ENCODE measurements around the gene EGLN1.

The EGLN1 gene

DNA sequence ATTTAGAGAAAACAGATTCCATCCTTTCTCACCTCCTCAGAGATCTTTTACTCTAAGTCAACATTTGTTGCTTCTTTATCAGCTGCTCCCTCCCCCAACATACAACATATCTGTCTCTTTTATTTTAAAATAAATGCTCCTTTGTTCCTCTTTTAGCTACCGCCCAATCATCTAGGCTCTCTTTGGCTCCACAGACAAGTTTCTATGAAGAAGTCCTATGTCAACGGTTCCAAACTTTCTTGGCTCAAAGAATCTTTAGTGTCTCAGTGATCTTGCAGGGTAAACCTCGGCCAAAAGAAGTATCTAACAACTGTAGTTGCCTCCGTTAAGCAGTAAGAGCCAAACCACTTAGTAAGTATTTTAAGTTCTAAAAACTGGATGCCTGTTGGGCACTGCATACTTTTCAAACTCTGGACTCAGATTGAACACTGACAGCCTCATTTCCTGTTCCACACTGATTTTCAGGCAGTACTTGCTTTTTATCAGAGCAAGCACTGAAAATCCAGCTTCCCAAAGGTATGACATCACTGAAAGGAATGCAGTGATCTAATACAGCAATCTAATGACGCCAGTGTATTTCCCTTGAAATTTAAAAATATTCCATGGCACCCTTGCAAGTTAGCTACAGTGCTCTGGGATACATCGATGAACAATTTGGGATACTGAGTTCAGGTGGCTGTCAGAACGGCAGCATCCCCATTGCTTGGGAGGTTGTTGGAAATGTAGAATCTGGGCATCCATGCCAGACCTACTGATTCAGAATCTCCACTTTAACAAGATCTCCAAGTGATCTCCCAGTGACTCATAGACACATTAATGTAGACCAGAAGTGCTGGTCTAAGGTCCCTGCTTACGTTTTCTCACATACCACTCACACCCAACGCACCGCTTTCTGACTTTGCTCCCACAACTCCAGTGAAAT, 26.8 kb downstream of the EGLN1 start (continued):
- TF ChIP-seq, protein P1, sequence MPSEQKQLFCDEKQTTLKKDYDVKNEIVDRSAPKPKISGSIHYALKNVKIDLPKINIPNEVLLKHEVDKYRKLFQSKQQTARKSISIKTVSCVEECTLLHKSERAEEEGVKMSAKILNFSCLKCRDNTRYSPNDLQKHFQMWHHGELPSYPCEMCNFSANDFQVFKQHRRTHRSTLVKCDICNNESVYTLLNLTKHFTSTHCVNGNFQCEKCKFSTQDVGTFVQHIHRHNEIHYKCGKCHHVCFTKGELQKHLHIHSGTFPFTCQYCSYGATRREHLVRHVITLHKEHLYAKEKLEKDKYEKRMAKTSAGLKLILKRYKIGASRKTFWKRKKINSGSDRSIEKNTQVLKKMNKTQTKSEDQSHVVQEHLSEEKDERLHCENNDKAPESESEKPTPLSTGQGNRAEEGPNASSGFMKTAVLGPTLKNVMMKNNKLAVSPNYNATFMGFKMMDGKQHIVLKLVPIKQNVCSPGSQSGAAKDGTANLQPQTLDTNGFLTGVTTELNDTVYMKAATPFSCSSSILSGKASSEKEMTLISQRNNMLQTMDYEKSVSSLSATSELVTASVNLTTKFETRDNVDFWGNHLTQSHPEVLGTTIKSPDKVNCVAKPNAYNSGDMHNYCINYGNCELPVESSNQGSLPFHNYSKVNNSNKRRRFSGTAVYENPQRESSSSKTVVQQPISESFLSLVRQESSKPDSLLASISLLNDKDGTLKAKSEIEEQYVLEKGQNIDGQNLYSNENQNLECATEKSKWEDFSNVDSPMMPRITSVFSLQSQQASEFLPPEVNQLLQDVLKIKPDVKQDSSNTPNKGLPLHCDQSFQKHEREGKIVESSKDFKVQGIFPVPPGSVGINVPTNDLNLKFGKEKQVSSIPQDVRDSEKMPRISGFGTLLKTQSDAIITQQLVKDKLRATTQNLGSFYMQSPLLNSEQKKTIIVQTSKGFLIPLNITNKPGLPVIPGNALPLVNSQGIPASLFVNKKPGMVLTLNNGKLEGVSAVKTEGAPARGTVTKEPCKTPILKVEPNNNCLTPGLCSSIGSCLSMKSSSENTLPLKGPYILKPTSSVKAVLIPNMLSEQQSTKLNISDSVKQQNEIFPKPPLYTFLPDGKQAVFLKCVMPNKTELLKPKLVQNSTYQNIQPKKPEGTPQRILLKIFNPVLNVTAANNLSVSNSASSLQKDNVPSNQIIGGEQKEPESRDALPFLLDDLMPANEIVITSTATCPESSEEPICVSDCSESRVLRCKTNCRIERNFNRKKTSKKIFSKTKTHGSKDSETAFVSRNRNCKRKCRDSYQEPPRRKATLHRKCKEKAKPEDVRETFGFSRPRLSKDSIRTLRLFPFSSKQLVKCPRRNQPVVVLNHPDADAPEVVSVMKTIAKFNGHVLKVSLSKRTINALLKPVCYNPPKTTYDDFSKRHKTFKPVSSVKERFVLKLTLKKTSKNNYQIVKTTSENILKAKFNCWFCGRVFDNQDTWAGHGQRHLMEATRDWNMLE (tag by site-specific recombination; conservative IDR thresholded peaks at IDR 0.05; ENCODE audit: low read depth): no peak; the same call in 1 of the 2 replicates
- TF ChIP-seq ZNF302 (tag by site-specific recombination; IDR thresholded peaks at IDR 0.05; ENCODE audit: low read depth) (no peak), ZNF433 (tag by site-specific recombination; IDR thresholded peaks at IDR 0.05; ENCODE audit: low read depth) (no peak), ZNF133 (tag by site-specific recombination; IDR thresholded peaks at IDR 0.05) (no peak), TRIM28 (IDR thresholded peaks at IDR 0.05; ENCODE audit: borderline replicate concordance, low read length) (no peak), ZNF239 (tag by site-specific recombination; IDR thresholded peaks at IDR 0.05) (no peak), ZNF214 (tag by site-specific recombination; IDR thresholded peaks at IDR 0.05; ENCODE audit: borderline replicate concordance) (no peak), MYNN (tag by site-specific recombination; IDR thresholded peaks at IDR 0.05; ENCODE audit: borderline replicate concordance) (no peak), GFI1B (tag by site-specific recombination; IDR thresholded peaks at IDR 0.05) (peak; percentile 95), ZNF169 (tag by site-specific recombination; IDR thresholded peaks at IDR 0.05) (no peak), ZNF621 (tag by site-specific recombination; IDR thresholded peaks at IDR 0.05) (no peak), ZFP37 (tag by site-specific recombination; IDR thresholded peaks at IDR 0.05) (peak; percentile 79; the same call in 1 of the 2 replicates), ZNF843 (tag by site-specific recombination; IDR thresholded peaks at IDR 0.05) (no peak), ZNF747 (tag by site-specific recombination; IDR thresholded peaks at IDR 0.05) (no peak), ZNF664 (tag by site-specific recombination; IDR thresholded peaks at IDR 0.05) (no peak), YY2 (tag by site-specific recombination; IDR thresholded peaks at IDR 0.05) (no peak), ZFP41 (tag by site-specific recombination; IDR thresholded peaks at IDR 0.05; ENCODE audit: borderline replicate concordance) (no peak)
- TF ChIP-seq, protein P2, sequence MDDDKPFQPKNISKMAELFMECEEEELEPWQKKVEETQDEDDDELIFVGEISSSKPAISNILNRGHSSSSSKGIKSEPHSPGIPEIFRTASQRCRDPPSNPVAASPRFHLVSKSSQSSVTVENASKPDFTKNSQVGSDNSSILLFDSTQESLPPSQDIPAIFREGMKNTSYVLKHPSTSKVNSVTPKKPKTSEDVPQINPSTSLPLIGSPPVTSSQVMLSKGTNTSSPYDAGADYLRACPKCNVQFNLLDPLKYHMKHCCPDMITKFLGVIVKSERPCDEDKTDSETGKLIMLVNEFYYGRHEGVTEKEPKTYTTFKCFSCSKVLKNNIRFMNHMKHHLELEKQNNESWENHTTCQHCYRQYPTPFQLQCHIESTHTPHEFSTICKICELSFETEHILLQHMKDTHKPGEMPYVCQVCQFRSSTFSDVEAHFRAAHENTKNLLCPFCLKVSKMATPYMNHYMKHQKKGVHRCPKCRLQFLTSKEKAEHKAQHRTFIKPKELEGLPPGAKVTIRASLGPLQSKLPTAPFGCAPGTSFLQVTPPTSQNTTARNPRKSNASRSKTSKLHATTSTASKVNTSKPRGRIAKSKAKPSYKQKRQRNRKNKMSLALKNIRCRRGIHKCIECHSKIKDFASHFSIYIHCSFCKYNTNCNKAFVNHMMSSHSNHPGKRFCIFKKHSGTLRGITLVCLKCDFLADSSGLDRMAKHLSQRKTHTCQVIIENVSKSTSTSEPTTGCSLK (tag by site-specific recombination; IDR thresholded peaks at IDR 0.05): no peak
- TF ChIP-seq, protein P3, sequence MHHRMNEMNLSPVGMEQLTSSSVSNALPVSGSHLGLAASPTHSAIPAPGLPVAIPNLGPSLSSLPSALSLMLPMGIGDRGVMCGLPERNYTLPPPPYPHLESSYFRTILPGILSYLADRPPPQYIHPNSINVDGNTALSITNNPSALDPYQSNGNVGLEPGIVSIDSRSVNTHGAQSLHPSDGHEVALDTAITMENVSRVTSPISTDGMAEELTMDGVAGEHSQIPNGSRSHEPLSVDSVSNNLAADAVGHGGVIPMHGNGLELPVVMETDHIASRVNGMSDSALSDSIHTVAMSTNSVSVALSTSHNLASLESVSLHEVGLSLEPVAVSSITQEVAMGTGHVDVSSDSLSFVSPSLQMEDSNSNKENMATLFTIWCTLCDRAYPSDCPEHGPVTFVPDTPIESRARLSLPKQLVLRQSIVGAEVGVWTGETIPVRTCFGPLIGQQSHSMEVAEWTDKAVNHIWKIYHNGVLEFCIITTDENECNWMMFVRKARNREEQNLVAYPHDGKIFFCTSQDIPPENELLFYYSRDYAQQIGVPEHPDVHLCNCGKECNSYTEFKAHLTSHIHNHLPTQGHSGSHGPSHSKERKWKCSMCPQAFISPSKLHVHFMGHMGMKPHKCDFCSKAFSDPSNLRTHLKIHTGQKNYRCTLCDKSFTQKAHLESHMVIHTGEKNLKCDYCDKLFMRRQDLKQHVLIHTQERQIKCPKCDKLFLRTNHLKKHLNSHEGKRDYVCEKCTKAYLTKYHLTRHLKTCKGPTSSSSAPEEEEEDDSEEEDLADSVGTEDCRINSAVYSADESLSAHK (tag by site-specific recombination; IDR thresholded peaks at IDR 0.05): no peak
- TF ChIP-seq, protein P4, sequence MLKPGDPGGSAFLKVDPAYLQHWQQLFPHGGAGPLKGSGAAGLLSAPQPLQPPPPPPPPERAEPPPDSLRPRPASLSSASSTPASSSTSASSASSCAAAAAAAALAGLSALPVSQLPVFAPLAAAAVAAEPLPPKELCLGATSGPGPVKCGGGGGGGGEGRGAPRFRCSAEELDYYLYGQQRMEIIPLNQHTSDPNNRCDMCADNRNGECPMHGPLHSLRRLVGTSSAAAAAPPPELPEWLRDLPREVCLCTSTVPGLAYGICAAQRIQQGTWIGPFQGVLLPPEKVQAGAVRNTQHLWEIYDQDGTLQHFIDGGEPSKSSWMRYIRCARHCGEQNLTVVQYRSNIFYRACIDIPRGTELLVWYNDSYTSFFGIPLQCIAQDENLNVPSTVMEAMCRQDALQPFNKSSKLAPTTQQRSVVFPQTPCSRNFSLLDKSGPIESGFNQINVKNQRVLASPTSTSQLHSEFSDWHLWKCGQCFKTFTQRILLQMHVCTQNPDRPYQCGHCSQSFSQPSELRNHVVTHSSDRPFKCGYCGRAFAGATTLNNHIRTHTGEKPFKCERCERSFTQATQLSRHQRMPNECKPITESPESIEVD (tag by site-specific recombination; IDR thresholded peaks at IDR 0.05): peak; percentile 73
- TF ChIP-seq, protein P5, sequence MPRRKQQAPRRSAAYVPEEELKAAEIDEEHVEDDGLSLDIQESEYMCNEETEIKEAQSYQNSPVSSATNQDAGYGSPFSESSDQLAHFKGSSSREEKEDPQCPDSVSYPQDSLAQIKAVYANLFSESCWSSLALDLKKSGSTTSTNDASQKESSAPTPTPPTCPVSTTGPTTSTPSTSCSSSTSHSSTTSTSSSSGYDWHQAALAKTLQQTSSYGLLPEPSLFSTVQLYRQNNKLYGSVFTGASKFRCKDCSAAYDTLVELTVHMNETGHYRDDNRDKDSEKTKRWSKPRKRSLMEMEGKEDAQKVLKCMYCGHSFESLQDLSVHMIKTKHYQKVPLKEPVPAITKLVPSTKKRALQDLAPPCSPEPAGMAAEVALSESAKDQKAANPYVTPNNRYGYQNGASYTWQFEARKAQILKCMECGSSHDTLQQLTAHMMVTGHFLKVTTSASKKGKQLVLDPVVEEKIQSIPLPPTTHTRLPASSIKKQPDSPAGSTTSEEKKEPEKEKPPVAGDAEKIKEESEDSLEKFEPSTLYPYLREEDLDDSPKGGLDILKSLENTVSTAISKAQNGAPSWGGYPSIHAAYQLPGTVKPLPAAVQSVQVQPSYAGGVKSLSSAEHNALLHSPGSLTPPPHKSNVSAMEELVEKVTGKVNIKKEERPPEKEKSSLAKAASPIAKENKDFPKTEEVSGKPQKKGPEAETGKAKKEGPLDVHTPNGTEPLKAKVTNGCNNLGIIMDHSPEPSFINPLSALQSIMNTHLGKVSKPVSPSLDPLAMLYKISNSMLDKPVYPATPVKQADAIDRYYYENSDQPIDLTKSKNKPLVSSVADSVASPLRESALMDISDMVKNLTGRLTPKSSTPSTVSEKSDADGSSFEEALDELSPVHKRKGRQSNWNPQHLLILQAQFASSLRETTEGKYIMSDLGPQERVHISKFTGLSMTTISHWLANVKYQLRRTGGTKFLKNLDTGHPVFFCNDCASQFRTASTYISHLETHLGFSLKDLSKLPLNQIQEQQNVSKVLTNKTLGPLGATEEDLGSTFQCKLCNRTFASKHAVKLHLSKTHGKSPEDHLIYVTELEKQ (tag by site-specific recombination; IDR thresholded peaks at IDR 0.05; ENCODE audit: borderline replicate concordance): peak; percentile 56
- TF ChIP-seq, protein P6, sequence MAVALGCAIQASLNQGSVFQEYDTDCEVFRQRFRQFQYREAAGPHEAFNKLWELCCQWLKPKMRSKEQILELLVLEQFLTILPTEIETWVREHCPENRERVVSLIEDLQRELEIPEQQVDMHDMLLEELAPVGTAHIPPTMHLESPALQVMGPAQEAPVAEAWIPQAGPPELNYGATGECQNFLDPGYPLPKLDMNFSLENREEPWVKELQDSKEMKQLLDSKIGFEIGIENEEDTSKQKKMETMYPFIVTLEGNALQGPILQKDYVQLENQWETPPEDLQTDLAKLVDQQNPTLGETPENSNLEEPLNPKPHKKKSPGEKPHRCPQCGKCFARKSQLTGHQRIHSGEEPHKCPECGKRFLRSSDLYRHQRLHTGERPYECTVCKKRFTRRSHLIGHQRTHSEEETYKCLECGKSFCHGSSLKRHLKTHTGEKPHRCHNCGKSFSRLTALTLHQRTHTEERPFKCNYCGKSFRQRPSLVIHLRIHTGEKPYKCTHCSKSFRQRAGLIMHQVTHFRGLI (tag by site-specific recombination; IDR thresholded peaks at IDR 0.05): peak; percentile 45; the same call in 1 of the 2 replicates
